ENCODE data around the gene MOCS1. TPM values are rescaled to one million over a fixed set of nuclear protein-coding genes. Genes with fewer than 3 reads are reported as not detected.

Gene MOCS1
- total and polyA plus RNA-seq, 2 donors (not counting 1 experiment from before 2014, with no cell fraction given), result 0.15 TPM; not detected in 1

- Histone ChIP-seq H3K9me3 (ENCODE audit: control extremely low read depth in 1 of 3, control insufficient read depth in 2 of 3, insufficient read depth in 1 of 3, low read length in 2 of 3) (no peaks in the 10 kb centered on the region), H3K4me1 (ENCODE audit: control insufficient read depth in 2 of 2, insufficient read depth in 2 of 2, low read length in 2 of 2) (no peaks in the 10 kb centered on the region), H3K4me2 (replicated peaks; ENCODE audit: low read depth, low read length, poor library complexity, severe bottlenecking) (no peak overlapping the region), H3K4me3 (ENCODE audit: control extremely low read depth in 1 of 5, extremely low read depth in 1 of 5, insufficient read depth in 1 of 5, low read depth in 2 of 5, low read length in 4 of 5) (no peak overlapping the region), H3K27me3 (replicated peaks in 1 of 4; ENCODE audit: control extremely low read depth in 1 of 4, control insufficient read depth in 3 of 4, insufficient read depth in 4 of 4, low read length in 3 of 4) (peaks cover 0 to 1% (median 0%) of the 10 kb centered on the region in 4 experiments), H3K27ac (ENCODE audit: low read length in 2 of 2) (no peak overlapping the region), H2AFZ (ENCODE audit: insufficient read depth, low read depth, low read length, poor library complexity, severe bottlenecking) (no peak overlapping the region), H3K36me3 (replicated peaks in 1 of 2; ENCODE audit: control extremely low read depth in 1 of 2, control insufficient read depth in 1 of 2, extremely low read depth in 1 of 2, insufficient read depth in 2 of 2, low read length in 1 of 2) (no peaks in the 10 kb centered on the region), H3K9ac (ENCODE audit: low read length) (no peak overlapping the region), H4K20me1 (ENCODE audit: control insufficient read depth, insufficient read depth, low read length, poor library complexity, severe bottlenecking) (no peaks in the 10 kb centered on the region), H3K79me2 (ENCODE audit: control insufficient read depth, insufficient read depth, low read length) (no peaks in the 10 kb centered on the region)
- 22% methylated on average over 9 of the region's 15 CpGs for WGBS (ENCODE audit: insufficient coverage)
- peaks cover 19% of the 10 kb centered on the region for H3K27me3 Mint-ChIP-seq
- H3K27ac Mint-ChIP-seq, result no peak overlapping the region
- intact Hi-C loops (cut with micrococcal nuclease), result loop anchor here (10.0 kb wide), 1 partner anchor 1160 kb away; no protein-coding TSS in a partner anchor
- DNase-seq (peak; percentile 47), ATAC-seq (ENCODE audit: low read depth) (no peak)
- no peak overlapping the region for H3K4me3 Mint-ChIP-seq
- ChIA-PET CTCF (interaction anchor here (1.4 to 2.2 kb wide), 4 partner anchors 10 to 1047 kb away, joined by 3 to 18 read pairs (median 3); no protein-coding TSS in a partner anchor), POLR2A (no interaction called here)
- no peaks in the 10 kb centered on the region for H3K4me1 Mint-ChIP-seq
- no peak for TF ChIP-seq EZH2 (IDR thresholded peaks at IDR 0.05; ENCODE audit: borderline replicate concordance, insufficient read depth, low read depth, low read length, poor library complexity, severe bottlenecking)
- TF ChIP-seq CTCF (IDR thresholded peaks at IDR 0.05), result peak; percentile 75
- H3K9me3 Mint-ChIP-seq (ENCODE audit: insufficient read depth), result no peaks in the 10 kb centered on the region
Measured at GRCh38 chr6:39865011-39865888, 69.0 kb downstream of the MOCS1 start.

- Histone ChIP-seq H3K4me2 (replicated peaks; ENCODE audit: low read depth, low read length, poor library complexity, severe bottlenecking) (no peak overlapping the region), H3K36me3 (replicated peaks in 1 of 2; ENCODE audit: control extremely low read depth in 1 of 2, control insufficient read depth in 1 of 2, extremely low read depth in 1 of 2, insufficient read depth in 2 of 2, low read length in 1 of 2) (no peaks in the 10 kb centered on the region), H3K4me3 (ENCODE audit: control extremely low read depth in 1 of 5, extremely low read depth in 1 of 5, insufficient read depth in 1 of 5, low read depth in 2 of 5, low read length in 4 of 5) (no peak overlapping the region), H4K20me1 (ENCODE audit: control insufficient read depth, insufficient read depth, low read length, poor library complexity, severe bottlenecking) (no peaks in the 10 kb centered on the region), H3K27me3 (replicated peaks in 1 of 4; ENCODE audit: control extremely low read depth in 1 of 4, control insufficient read depth in 3 of 4, insufficient read depth in 4 of 4, low read length in 3 of 4) (peaks cover 0 to 5% (median 0%) of the 10 kb centered on the region in 4 experiments), H3K9me3 (ENCODE audit: control extremely low read depth in 1 of 3, control insufficient read depth in 2 of 3, insufficient read depth in 1 of 3, low read length in 2 of 3) (no peaks in the 10 kb centered on the region), H2AFZ (ENCODE audit: insufficient read depth, low read depth, low read length, poor library complexity, severe bottlenecking) (no peak overlapping the region), H3K79me2 (ENCODE audit: control insufficient read depth, insufficient read depth, low read length) (no peaks in the 10 kb centered on the region), H3K9ac (ENCODE audit: low read length) (no peak overlapping the region), H3K4me1 (ENCODE audit: control insufficient read depth in 2 of 2, insufficient read depth in 2 of 2, low read length in 2 of 2) (no peaks in the 10 kb centered on the region), H3K27ac (ENCODE audit: low read length in 2 of 2) (no peak overlapping the region)
- H3K4me1 Mint-ChIP-seq, result no peaks in the 10 kb centered on the region
- TF ChIP-seq EZH2 (IDR thresholded peaks at IDR 0.05; ENCODE audit: borderline replicate concordance, insufficient read depth, low read depth, low read length, poor library complexity, severe bottlenecking) (no peak), CTCF (IDR thresholded peaks at IDR 0.05) (no peak)
- intact Hi-C loops (cut with micrococcal nuclease), result loop anchor here (10.0 kb wide), 1 partner anchor 1163 kb away; no protein-coding TSS in a partner anchor
- H3K27me3 Mint-ChIP-seq, result peaks cover 34% of the 10 kb centered on the region
- ATAC-seq (ENCODE audit: low read depth) (no peak), DNase-seq (no peak)
- H3K4me3 Mint-ChIP-seq, result no peak overlapping the region
- ChIA-PET POLR2A (no interaction called here), CTCF (no interaction called here)
- H3K9me3 Mint-ChIP-seq (ENCODE audit: insufficient read depth), result no peaks in the 10 kb centered on the region
- H3K27ac Mint-ChIP-seq, result no peak overlapping the region
- WGBS (ENCODE audit: insufficient coverage), result 90% methylated on average over 2 of the region's 3 CpGs
Measured at GRCh38 chr6:39861663-39862062, 72.6 kb downstream of the MOCS1 start.

Data from B cell (primary cell).